OCI-LY1 (cell line): ENCODE measurements around the gene PPP1R2.

Source experiments
- CTCF ChIP-seq: fragments of 200-600 bp; sonication (generic), shearing (Covaris generic); IDR thresholded peaks from 2 replicates; pipeline ENCODE4 v1.5.1; 2017; ENCODE audit warnings: mild to moderate bottlenecking, antibody characterized with exemption, low read length, moderate library complexity, mixed read lengths
- EZH2 ChIP-seq: fragments of 200-600 bp; sonication (generic), shearing (Covaris generic); IDR thresholded peaks from 2 replicates; pipeline ENCODE4 v1.8.0; 2017; ENCODE audit warnings: borderline replicate concordance, mixed run types, mild to moderate bottlenecking, antibody characterized with exemption, low read length, moderate library complexity, mixed read lengths

GRCh38 chr3:195508185-195508584 is 34.9 kb downstream of the PPP1R2 start:
- TF ChIP-seq CTCF (no peak), EZH2 (no peak)
